HL-60 (cell line): ENCODE data around the gene DNPH1.

Experiments used
- DNase-seq, 2 experiments: peaks; one replicate each; pipeline ENCODE4 v3.0.0-alpha.2; 2010 to 2020; ENCODE audit warnings: low read depth in 1 of 2, low spot score in 1 of 2
- H3K27ac ChIP-seq: fragments of 250-450 bp; sonication (Bioruptor Pico); replicated peaks from 2 replicates; pipeline ENCODE4 v1.5.1; 2020; ENCODE audit warnings: mild to moderate bottlenecking, moderate library complexity
- H3K27me3 ChIP-seq: fragments of 250-450 bp; sonication (Bioruptor Pico); 2 replicates; pipeline ENCODE4 v1.5.1; 2021; ENCODE audit warnings: mild to moderate bottlenecking, moderate library complexity; ENCODE audit not compliant: insufficient read depth, poor library complexity, severe bottlenecking
- H3K4me3 ChIP-seq: replicated peaks from 2 replicates; pipeline ENCODE4 v1.5.1; 2011; ENCODE audit warnings: mild to moderate bottlenecking, control low read depth, low read length; ENCODE audit not compliant: insufficient read depth
- CTCF ChIP-seq: IDR thresholded peaks from one replicate; pipeline ENCODE4 v1.5.1; 2011; ENCODE audit warnings: low read length, control low read depth, inconsistent platforms; ENCODE audit not compliant: insufficient read depth
- GABPA ChIP-seq: IDR thresholded peaks from 2 replicates; pipeline ENCODE4 v1.6.1; 2012; ENCODE audit warnings: low read depth
- POLR2AphosphoS5 ChIP-seq: IDR thresholded peaks from 2 replicates; pipeline ENCODE4 v1.6.1; 2012; ENCODE audit warnings: low read depth
- REST ChIP-seq: IDR thresholded peaks from 2 replicates; pipeline ENCODE4 v1.6.1; 2012; ENCODE audit warnings: low read depth; ENCODE audit not compliant: insufficient replicate concordance
- SPI1 ChIP-seq: IDR thresholded peaks from 2 replicates; pipeline ENCODE4 v1.6.1; 2012; ENCODE audit warnings: low read depth, mild to moderate bottlenecking, borderline replicate concordance

Gene DNPH1

GRCh38 chr6:43262000-43262779 lies 32.9 kb upstream of the DNPH1 start:
- no peak overlapping the region for H3K4me3 ChIP-seq
- H3K27me3 ChIP-seq, result peaks cover 7% of the 10 kb centered on the region
- TF ChIP-seq REST (no peak), POLR2AphosphoS5 (no peak), CTCF (no peak), SPI1 (no peak), GABPA (no peak)
- DNase-seq, result no peak
- H3K27ac ChIP-seq, result no peak overlapping the region

GRCh38 chr6:43261198-43261597 lies 31.9 kb upstream of the DNPH1 start:
- H3K4me3 ChIP-seq, result no peak overlapping the region
- DNase-seq, result no peak
- no peak overlapping the region for H3K27ac ChIP-seq
- TF ChIP-seq CTCF (no peak), GABPA (no peak), REST (no peak), SPI1 (no peak), POLR2AphosphoS5 (no peak)
- peaks cover 7% of the 10 kb centered on the region for H3K27me3 ChIP-seq

- Histone ChIP-seq H3K27ac (no peak overlapping the region), H3K4me3 (no peak overlapping the region), H3K27me3 (peaks cover 7% of the 10 kb centered on the region)
- no peak for DNase-seq
- TF ChIP-seq GABPA (no peak), CTCF (no peak), REST (no peak), SPI1 (no peak), POLR2AphosphoS5 (no peak)
These were observed 31.5 kb upstream of the DNPH1 start for GRCh38 chr6:43260791-43261190.
